ENCODE measurements around the gene PRR15L.

Gene PRR15L

GRCh38 chr17:47987240-47987835 lies 29.7 kb upstream of the PRR15L start:
- DNase-seq (ENCODE audit: insufficient read length, low spot score) (no peak), FAIRE-seq (no peak)

GRCh38 chr17:47986520-47986919 lies 28.8 kb upstream of the PRR15L start:
- FAIRE-seq: no peak
- no peak for TF ChIP-seq CTCF (IDR thresholded peaks at IDR 0.05; ENCODE audit: insufficient read depth, missing control alignments)
- DNase-seq (ENCODE audit: insufficient read length, low spot score): no peak

More at GRCh38 chr17:47987240-47987835, 29.7 kb upstream of the PRR15L start:
- no peak for TF ChIP-seq CTCF (IDR thresholded peaks at IDR 0.05; ENCODE audit: insufficient read depth, missing control alignments)

GRCh38 chr17:47983492-47984223 lies 26.0 kb upstream of the PRR15L start:
- no peak for DNase-seq (ENCODE audit: insufficient read length, low spot score)
- TF ChIP-seq CTCF (IDR thresholded peaks at IDR 0.05; ENCODE audit: insufficient read depth, missing control alignments): no peak
- no peak for FAIRE-seq

- FAIRE-seq: no peak
- no peak for DNase-seq (ENCODE audit: insufficient read length, low spot score)
- TF ChIP-seq CTCF (IDR thresholded peaks at IDR 0.05; ENCODE audit: insufficient read depth, missing control alignments): no peak
These were observed 25.1 kb upstream of the PRR15L start for GRCh38 chr17:47982645-47983390.

- TF ChIP-seq CTCF (IDR thresholded peaks at IDR 0.05; ENCODE audit: insufficient read depth, missing control alignments): no peak
- FAIRE-seq (no peak), DNase-seq (ENCODE audit: insufficient read length, low spot score) (no peak)
These were observed 24.5 kb upstream of the PRR15L start for GRCh38 chr17:47982091-47982617.

- no peak for TF ChIP-seq CTCF (IDR thresholded peaks at IDR 0.05; ENCODE audit: insufficient read depth, missing control alignments)
- no peak for FAIRE-seq
- DNase-seq (ENCODE audit: insufficient read length, low spot score): no peak
These were observed 23.8 kb upstream of the PRR15L start for GRCh38 chr17:47981462-47981861.

Data from D721Med (cell line).